ENCODE measurements around the gene ACR.
A peak's percentile ranks its signal among the peaks of the same experiment; 100 is the strongest.

The ACR gene

GRCh38 chr22:50727678-50728522, 10.1 kb upstream of the ACR start:
- Histone ChIP-seq H3K9me3 (ENCODE audit: control insufficient read depth in 2 of 2, low read length in 2 of 2) (no peaks in the 10 kb centered on the region), H3K27me3 (ENCODE audit: control insufficient read depth in 1 of 2, insufficient read depth in 2 of 2, low read length in 2 of 2) (peaks cover 4 to 15% of the 10 kb centered on the region in 2 donors), H3K9ac (ENCODE audit: low read length in 2 of 2) (no peak overlapping the region), H3K4me1 (ENCODE audit: control insufficient read depth, insufficient read depth, low read length) (peaks cover 6% of the 10 kb centered on the region), H3K4me3 (ENCODE audit: low read length in 2 of 2) (no peak overlapping the region), H3K36me3 (ENCODE audit: control insufficient read depth in 2 of 2, insufficient read depth in 2 of 2, low read length in 2 of 2) (peaks cover 0 to 3% of the 10 kb centered on the region in 2 donors), H3K27ac (ENCODE audit: low read length) (no peak overlapping the region)

DNA sequence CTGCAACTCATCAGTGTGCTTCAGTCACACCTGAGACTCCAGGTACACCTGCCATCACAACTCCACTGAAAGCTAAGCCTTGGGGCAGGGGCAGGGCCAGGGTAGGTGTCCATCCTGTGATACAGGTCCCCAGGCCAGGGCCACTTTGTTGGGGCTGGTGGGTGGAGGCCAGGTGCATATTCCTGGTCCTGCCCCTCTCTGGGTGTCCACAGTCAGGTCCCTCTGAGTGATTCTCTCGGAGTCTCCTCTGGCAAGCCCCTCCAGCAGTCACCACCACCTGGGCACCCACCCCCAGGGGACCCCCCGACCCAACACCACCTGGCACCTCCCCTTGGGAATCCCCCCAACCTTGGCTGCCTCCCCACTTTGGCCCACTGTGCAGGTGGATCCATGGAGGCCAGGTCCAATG, 9.5 kb upstream of the ACR start:
- Histone ChIP-seq H3K27me3 (ENCODE audit: control insufficient read depth in 1 of 2, insufficient read depth in 2 of 2, low read length in 2 of 2) (peaks cover 2 to 15% of the 10 kb centered on the region in 2 donors), H3K4me3 (ENCODE audit: low read length in 2 of 2) (no peak overlapping the region), H3K9me3 (ENCODE audit: control insufficient read depth in 2 of 2, low read length in 2 of 2) (no peaks in the 10 kb centered on the region), H3K9ac (ENCODE audit: low read length in 2 of 2) (no peak overlapping the region), H3K4me1 (ENCODE audit: control insufficient read depth, insufficient read depth, low read length) (peaks cover 8% of the 10 kb centered on the region), H3K27ac (ENCODE audit: low read length) (no peak overlapping the region), H3K36me3 (ENCODE audit: control insufficient read depth in 2 of 2, insufficient read depth in 2 of 2, low read length in 2 of 2) (peaks cover 0 to 3% of the 10 kb centered on the region in 2 donors)

- Histone ChIP-seq H3K27me3 (ENCODE audit: control insufficient read depth in 1 of 2, insufficient read depth in 2 of 2, low read length in 2 of 2) (peaks cover 2 to 15% of the 10 kb centered on the region in 2 donors), H3K4me1 (ENCODE audit: control insufficient read depth, insufficient read depth, low read length) (peaks cover 12% of the 10 kb centered on the region), H3K9me3 (ENCODE audit: control insufficient read depth in 2 of 2, low read length in 2 of 2) (no peaks in the 10 kb centered on the region), H3K4me3 (ENCODE audit: low read length in 2 of 2) (no peak overlapping the region), H3K36me3 (ENCODE audit: control insufficient read depth in 2 of 2, insufficient read depth in 2 of 2, low read length in 2 of 2) (peaks cover 0 to 3% of the 10 kb centered on the region in 2 donors), H3K27ac (ENCODE audit: low read length) (no peak overlapping the region), H3K9ac (ENCODE audit: low read length in 2 of 2) (no peak overlapping the region)
Measured at GRCh38 chr22:50729391-50730012, 8.5 kb upstream of the ACR start.

DNA sequence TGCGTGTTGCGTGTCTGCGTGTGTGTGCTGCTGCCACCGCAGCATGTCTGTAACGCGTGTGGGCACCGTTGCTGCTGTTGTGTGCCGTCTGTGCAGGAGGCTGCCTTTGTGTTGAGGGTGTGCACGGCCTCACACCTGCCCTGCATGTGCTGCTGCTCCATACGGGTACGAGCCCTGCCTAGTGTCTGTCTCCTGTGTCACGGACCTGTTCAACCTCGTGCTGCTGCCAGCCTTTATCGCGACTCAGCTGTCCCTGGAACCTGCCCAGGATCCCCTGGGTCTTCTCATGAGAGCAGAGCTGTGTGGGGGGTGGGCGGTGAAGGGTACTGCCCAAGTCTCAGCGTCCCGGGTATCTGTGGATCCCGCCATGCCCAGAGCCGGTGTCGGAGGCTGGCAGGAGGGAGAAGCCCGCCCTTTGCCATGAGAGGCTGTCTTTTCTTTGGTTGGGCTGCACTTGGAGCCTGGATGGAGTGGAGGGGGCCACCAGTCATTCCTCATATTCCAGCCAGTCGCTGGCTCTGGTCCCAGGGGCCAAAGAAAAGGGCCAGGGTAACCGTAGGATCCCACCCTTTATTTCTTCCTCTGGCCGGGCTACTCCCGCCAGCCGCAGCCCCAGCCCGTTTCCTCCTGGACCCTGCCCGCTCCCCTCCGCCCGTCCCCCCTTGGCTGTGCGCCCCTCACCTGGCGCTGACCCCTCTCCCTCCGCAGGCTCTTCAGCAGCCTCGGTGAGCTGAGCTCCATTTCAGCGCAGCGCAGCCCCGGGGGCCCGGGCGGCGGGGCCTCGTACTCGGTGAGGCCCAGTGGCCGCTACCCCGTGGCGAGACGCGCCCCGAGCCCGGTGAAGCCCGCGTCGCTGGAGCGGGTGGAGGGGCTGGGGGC, 7.8 kb upstream of the ACR start:
- Histone ChIP-seq H3K27me3 (ENCODE audit: control insufficient read depth in 1 of 2, insufficient read depth in 2 of 2, low read length in 2 of 2) (peaks cover 2 to 15% of the 10 kb centered on the region in 2 donors), H3K4me3 (ENCODE audit: low read length in 2 of 2) (no peak overlapping the region), H3K4me1 (ENCODE audit: control insufficient read depth, insufficient read depth, low read length) (peaks cover 12% of the 10 kb centered on the region), H3K9me3 (ENCODE audit: control insufficient read depth in 2 of 2, low read length in 2 of 2) (no peaks in the 10 kb centered on the region), H3K9ac (ENCODE audit: low read length in 2 of 2) (no peak overlapping the region), H3K27ac (ENCODE audit: low read length) (no peak overlapping the region), H3K36me3 (ENCODE audit: control insufficient read depth in 2 of 2, insufficient read depth in 2 of 2, low read length in 2 of 2) (peaks cover 0 to 3% of the 10 kb centered on the region in 2 donors)

DNA sequence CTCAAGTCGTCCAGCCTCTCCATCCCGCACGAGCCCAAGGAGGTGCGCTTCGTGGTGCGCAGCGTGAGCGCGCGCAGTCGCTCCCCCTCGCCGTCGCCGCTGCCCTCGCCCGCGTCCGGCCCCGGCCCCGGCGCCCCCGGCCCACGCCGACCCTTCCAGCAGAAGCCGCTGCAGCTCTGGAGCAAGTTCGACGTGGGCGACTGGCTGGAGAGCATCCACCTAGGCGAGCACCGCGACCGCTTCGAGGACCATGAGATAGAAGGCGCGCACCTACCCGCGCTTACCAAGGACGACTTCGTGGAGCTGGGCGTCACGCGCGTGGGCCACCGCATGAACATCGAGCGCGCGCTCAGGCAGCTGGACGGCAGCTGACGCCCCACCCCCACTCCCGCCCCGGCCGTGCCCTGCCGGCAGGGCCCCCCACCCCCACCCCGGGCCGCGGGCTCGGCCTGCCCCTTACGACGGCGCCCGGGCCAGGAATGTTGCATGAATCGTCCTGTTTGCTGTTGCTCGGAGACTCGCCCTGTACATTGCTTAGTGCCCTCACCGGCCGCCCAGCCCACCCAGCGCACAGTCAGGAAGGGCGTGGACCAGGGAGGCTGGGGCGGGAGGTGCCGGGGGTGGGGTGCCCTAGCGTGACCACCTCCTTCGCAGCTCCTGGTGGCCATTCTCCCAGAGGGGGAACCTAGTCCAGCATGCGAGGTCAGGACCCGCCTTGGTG, 6.9 kb upstream of the ACR start:
- Histone ChIP-seq H3K4me3 (ENCODE audit: low read length in 2 of 2) (no peak overlapping the region), H3K27me3 (ENCODE audit: control insufficient read depth in 1 of 2, insufficient read depth in 2 of 2, low read length in 2 of 2) (peaks cover 2 to 15% of the 10 kb centered on the region in 2 donors), H3K27ac (ENCODE audit: low read length) (no peak overlapping the region)

DNA sequence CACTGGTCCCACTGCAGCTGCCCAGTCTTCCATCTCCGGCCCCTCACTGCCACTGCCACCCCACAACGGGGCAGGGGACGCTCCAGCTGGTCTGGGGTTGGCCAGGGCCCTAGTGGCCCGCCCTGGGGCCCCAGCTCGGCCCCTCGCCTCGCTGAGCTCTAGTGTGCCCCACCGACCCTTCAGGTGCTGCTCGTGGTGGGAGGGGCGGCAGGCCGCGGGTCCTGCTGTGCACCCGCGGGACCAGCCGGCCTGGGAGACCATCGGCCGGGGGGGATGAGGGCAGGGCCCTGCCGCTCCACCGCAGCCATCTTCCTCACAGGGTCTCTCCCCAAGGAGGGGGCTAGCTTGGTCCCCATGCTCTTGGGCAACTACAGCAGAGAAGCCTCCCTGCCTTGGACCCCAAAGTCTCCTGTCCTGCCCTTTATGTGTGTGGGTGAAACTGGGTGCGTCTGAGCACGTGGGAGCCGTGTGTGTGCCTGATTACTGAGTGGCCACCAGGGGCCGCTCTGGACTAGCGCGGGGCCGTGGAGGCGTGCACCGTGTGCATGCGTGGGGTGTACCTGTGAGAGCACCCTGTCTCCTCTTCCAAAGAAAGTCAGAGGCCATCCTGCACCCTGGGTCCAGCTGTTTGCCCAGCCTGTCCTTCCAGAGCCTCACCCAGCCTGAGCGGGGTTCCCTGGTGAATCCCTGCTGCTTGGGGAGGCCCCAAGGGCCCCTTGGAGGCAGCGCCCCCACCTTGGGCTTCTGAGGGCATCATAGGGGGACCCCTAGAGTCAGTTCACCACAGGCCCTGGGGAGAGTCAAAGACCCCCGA, 6.0 kb upstream of the ACR start:
- Histone ChIP-seq H3K4me3 (ENCODE audit: low read length in 2 of 2) (no peak overlapping the region), H3K27me3 (ENCODE audit: control insufficient read depth in 1 of 2, insufficient read depth in 2 of 2, low read length in 2 of 2) (peaks cover 2 to 15% of the 10 kb centered on the region in 2 donors), H3K4me1 (ENCODE audit: control insufficient read depth, insufficient read depth, low read length) (peaks cover 12% of the 10 kb centered on the region), H3K36me3 (ENCODE audit: control insufficient read depth in 2 of 2, insufficient read depth in 2 of 2, low read length in 2 of 2) (no peaks in the 10 kb centered on the region), H3K27ac (ENCODE audit: low read length) (no peak overlapping the region), H3K9me3 (ENCODE audit: control insufficient read depth in 2 of 2, low read length in 2 of 2) (no peaks in the 10 kb centered on the region), H3K9ac (ENCODE audit: low read length in 2 of 2) (no peak overlapping the region)

More for the DNA sequence above, 6.9 kb upstream of the ACR start:
- H3K4me1 ChIP-seq (ENCODE audit: control insufficient read depth, insufficient read depth, low read length) = peaks cover 12% of the 10 kb centered on the region
- no peak overlapping the region for H3K9ac ChIP-seq (ENCODE audit: low read length in 2 of 2)
- no peaks in the 10 kb centered on the region for H3K9me3 ChIP-seq (ENCODE audit: control insufficient read depth in 2 of 2, low read length in 2 of 2)
- peaks cover 0 to 3% of the 10 kb centered on the region in 2 donors for H3K36me3 ChIP-seq (ENCODE audit: control insufficient read depth in 2 of 2, insufficient read depth in 2 of 2, low read length in 2 of 2)

- Histone ChIP-seq H3K27ac (ENCODE audit: low read length) (no peak overlapping the region), H3K9ac (ENCODE audit: low read length in 2 of 2) (no peak overlapping the region), H3K27me3 (ENCODE audit: control insufficient read depth in 1 of 2, insufficient read depth in 2 of 2, low read length in 2 of 2) (peaks cover 5 to 15% of the 10 kb centered on the region in 2 donors), H3K4me3 (ENCODE audit: low read length in 2 of 2) (no peak overlapping the region), H3K36me3 (ENCODE audit: control insufficient read depth in 2 of 2, insufficient read depth in 2 of 2, low read length in 2 of 2) (no peaks in the 10 kb centered on the region), H3K9me3 (ENCODE audit: control insufficient read depth in 2 of 2, low read length in 2 of 2) (no peaks in the 10 kb centered on the region), H3K4me1 (ENCODE audit: control insufficient read depth, insufficient read depth, low read length) (peaks cover 12% of the 10 kb centered on the region)
Measured at GRCh38 chr22:50732681-50733080, 5.3 kb upstream of the ACR start.

DNA sequence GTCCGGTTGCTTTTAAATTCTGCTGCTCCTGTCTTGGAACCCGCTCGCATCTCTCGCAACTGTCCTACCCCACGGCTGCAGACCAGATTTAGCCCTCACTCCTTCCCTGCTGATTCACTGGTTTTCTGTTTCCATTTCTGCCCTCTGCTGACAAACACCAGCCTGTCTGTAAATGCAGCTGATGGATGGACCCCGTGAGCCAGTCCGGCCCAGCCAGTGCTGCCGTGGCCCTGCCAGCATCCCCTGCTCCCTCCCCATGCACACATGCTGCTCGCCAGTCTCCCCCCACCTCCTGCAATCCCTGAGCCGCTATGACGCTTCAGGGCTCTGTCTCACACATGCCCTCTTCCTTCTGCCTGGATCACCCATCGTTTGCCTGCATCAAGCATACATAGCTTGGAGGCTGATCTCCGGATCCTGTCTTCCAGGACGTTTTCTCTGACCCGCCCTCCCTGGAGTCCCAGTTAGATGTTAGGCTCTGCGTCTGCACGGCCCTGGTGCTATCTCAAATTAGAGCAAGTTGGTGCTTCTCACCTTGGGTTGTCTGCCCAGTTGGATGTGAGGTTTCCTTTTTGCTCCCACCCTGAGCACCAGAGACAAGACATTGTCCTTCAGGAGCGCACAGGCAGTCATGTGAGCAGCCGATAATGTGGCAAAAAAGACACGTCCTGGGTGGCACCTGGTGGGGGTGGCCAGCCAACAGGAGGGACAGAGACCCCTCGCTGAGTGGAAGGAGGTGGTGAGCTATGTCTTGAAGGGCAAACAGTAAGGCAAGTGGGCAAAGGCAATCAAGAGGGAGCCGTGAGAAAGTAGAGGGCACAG, 4.3 kb upstream of the ACR start:
- no peaks in the 10 kb centered on the region for H3K9me3 ChIP-seq (ENCODE audit: control insufficient read depth in 2 of 2, low read length in 2 of 2)
- peaks cover 5 to 17% of the 10 kb centered on the region in 2 donors for H3K27me3 ChIP-seq (ENCODE audit: control insufficient read depth in 1 of 2, insufficient read depth in 2 of 2, low read length in 2 of 2)
- no peaks in the 10 kb centered on the region for H3K36me3 ChIP-seq (ENCODE audit: control insufficient read depth in 2 of 2, insufficient read depth in 2 of 2, low read length in 2 of 2)
- peak overlapping the region in 1 of 2 donors; percentile 44 for H3K4me3 ChIP-seq (ENCODE audit: low read length in 2 of 2)
- H3K4me1 ChIP-seq (ENCODE audit: control insufficient read depth, insufficient read depth, low read length) = peaks cover 12% of the 10 kb centered on the region
- H3K9ac ChIP-seq (ENCODE audit: low read length in 2 of 2) = no peak overlapping the region
- H3K27ac ChIP-seq (ENCODE audit: low read length) = no peak overlapping the region

GRCh38 chr22:50734343-50734771, 3.6 kb upstream of the ACR start:
- Histone ChIP-seq H3K4me3 (ENCODE audit: low read length in 2 of 2) (no peak overlapping the region), H3K4me1 (ENCODE audit: control insufficient read depth, insufficient read depth, low read length) (peaks cover 12% of the 10 kb centered on the region), H3K27me3 (ENCODE audit: control insufficient read depth in 1 of 2, insufficient read depth in 2 of 2, low read length in 2 of 2) (peaks cover 5 to 17% of the 10 kb centered on the region in 2 donors), H3K9ac (ENCODE audit: low read length in 2 of 2) (no peak overlapping the region), H3K9me3 (ENCODE audit: control insufficient read depth in 2 of 2, low read length in 2 of 2) (no peaks in the 10 kb centered on the region), H3K36me3 (ENCODE audit: control insufficient read depth in 2 of 2, insufficient read depth in 2 of 2, low read length in 2 of 2) (no peaks in the 10 kb centered on the region), H3K27ac (ENCODE audit: low read length) (no peak overlapping the region)

Measured in stomach smooth muscle (tissue), 2 donors.